K562 (cell line): Measurements from ENCODE around the gene EGFL7. TPM values are rescaled to one million over a fixed set of nuclear protein-coding genes. Genes with fewer than 3 reads are reported as not detected.

Source experiments
- ATAC-seq: fragments of 200-7000 bp; cut with Tn5 transposase; 3 replicates; pipeline ENCODE4 v1.9.1; 2020; ENCODE audit warnings: moderate library complexity
- BruUV-seq: library from RNA; stranded (reverse); fragments of 400-500 nt; replicated peaks from 2 replicates; lab custom pipeline; 2021; lab: Mats Ljungman, UMichigan
- CTCF ChIA-PET: fragments of 300-600 bp; formaldehyde crosslinking; extraction: SDS; loops from one replicate; lab custom pipeline; 2021; ENCODE audit warnings: low intra/inter-chr PET ratio; lab: Yijun Ruan, JAX
- POLR2A ChIA-PET: fragments of 300-600, 350-650 bp; sonication (Branson Sonifier 250); formaldehyde crosslinking; extraction: SDS; loops from one replicate; lab custom pipeline; 2021; ENCODE audit warnings: antibody characterized with exemption, inconsistent platforms; lab: Yijun Ruan, JAX
- DNase-seq, 4 experiments: peaks; one replicate each; pipeline versions ENCODE4 v3.0.0 to v3.0.0-alpha.2; 2011 to 2018; ENCODE audit warnings: low spot score in 3 of 4, mixed read lengths in 3 of 4; ENCODE audit errors: extremely low read depth in 1 of 4
- FAIRE-seq: peaks from 2 replicates; lab custom pipeline; 2011; peaks lifted over from hg19 to GRCh38; lab: Jason Lieb, UNC
- H2AFZ ChIP-seq: 2 replicates; pipeline ENCODE4 v1.6.0; 2011; ENCODE audit warnings: low read depth, low read length, control low read depth, inconsistent platforms
- H3K27ac ChIP-seq: fragments of 200-600 bp; 3 replicates; pipeline ENCODE4 v1.8.0; 2011; ENCODE audit warnings: low read depth, mild to moderate bottlenecking, control low read depth, inconsistent platforms, low read length, moderate library complexity, mixed read lengths; ENCODE audit errors: extremely low read depth
- H3K27me3 ChIP-seq, 2 experiments: fragments of 300-600 bp in 1 of 2; 2 replicates in 1 of 2; 3 replicates in 1 of 2; pipeline versions ENCODE4 v1.6.0 to v1.8.0; 2011; ENCODE audit warnings: inconsistent platforms in 2 of 2, low read length in 2 of 2, mild to moderate bottlenecking in 1 of 2, mixed read lengths in 1 of 2, moderate library complexity in 1 of 2; ENCODE audit not compliant: control insufficient read depth in 2 of 2, insufficient read depth in 2 of 2
- H3K36me3 ChIP-seq: fragments of 300-600 bp; 3 replicates; pipeline ENCODE4 v1.8.0; 2011; ENCODE audit warnings: mild to moderate bottlenecking, low read length, inconsistent platforms; ENCODE audit not compliant: control insufficient read depth, insufficient read depth
- H3K4me1 ChIP-seq, 2 experiments: fragments of 200-600 bp in 1 of 2; replicated peaks in 1 of 2; 2 replicates in 1 of 2; 3 replicates in 1 of 2; pipeline versions ENCODE4 v1.5.1 to v1.8.0; 2011; ENCODE audit warnings: inconsistent platforms in 2 of 2, low read length in 2 of 2, mild to moderate bottlenecking in 1 of 2, mixed read lengths in 1 of 2, moderate library complexity in 1 of 2; ENCODE audit not compliant: control insufficient read depth in 2 of 2, insufficient read depth in 2 of 2
- H3K4me2 ChIP-seq: 2 replicates; pipeline ENCODE4 v1.6.1; 2011; ENCODE audit warnings: low read length, control low read depth, inconsistent platforms, mixed read lengths; ENCODE audit not compliant: insufficient read depth
- H3K4me3 ChIP-seq: fragments of 200-600 bp; sonication (generic), shearing (Covaris generic); 2 replicates; pipeline ENCODE4 v1.5.1; 2016; ENCODE audit warnings: control low read depth, inconsistent platforms
- H3K79me2 ChIP-seq: fragments of 200-600 bp; 3 replicates; pipeline ENCODE4 v1.8.0; 2011; ENCODE audit warnings: low read length, inconsistent platforms; ENCODE audit not compliant: control insufficient read depth, insufficient read depth
- H3K9ac ChIP-seq, 2 experiments: 2 replicates each; pipeline versions ENCODE4 v1.6.0 to v1.6.1; 2011; ENCODE audit warnings: low read depth in 2 of 2, low read length in 2 of 2, control low read depth in 1 of 2, inconsistent platforms in 1 of 2, mild to moderate bottlenecking in 1 of 2, mixed read lengths in 1 of 2; ENCODE audit not compliant: insufficient read depth in 1 of 2
- H3K9me1 ChIP-seq: one replicate; pipeline ENCODE4 v1.6.0; 2011; ENCODE audit warnings: inconsistent platforms, mild to moderate bottlenecking, low read length, moderate library complexity; ENCODE audit not compliant: control insufficient read depth, insufficient read depth
- H3K9me3 ChIP-seq: replicated peaks from 2 replicates; pipeline ENCODE4 v1.5.1; 2011; ENCODE audit warnings: low read depth, low read length, inconsistent platforms; ENCODE audit not compliant: control insufficient read depth, insufficient read depth
- H4K20me1 ChIP-seq: replicated peaks from 2 replicates; pipeline ENCODE4 v1.6.1; 2011; ENCODE audit warnings: low read length, inconsistent platforms, mixed read lengths; ENCODE audit not compliant: control insufficient read depth, insufficient read depth
- CTCFL ChIP-seq: IDR thresholded peaks from 2 replicates; pipeline ENCODE4 v1.6.1; 2011; ENCODE audit warnings: borderline replicate concordance, low read depth, mild to moderate bottlenecking, moderate library complexity, low read length; ENCODE audit not compliant: insufficient read depth, poor library complexity, severe bottlenecking
- ELK1 ChIP-seq: sonication (generic); formaldehyde crosslinking; IDR thresholded peaks from 2 replicates; pipeline ENCODE4 v1.8.1; 2022; ENCODE audit warnings: missing genetic modification reagents
- POLR2G ChIP-seq: fragments of 200-400 bp; formaldehyde crosslinking; IDR thresholded peaks from 2 replicates; pipeline ENCODE4 v1.6.1; 2017; ENCODE audit warnings: low read depth, mild to moderate bottlenecking, antibody characterized with exemption, low read length, moderate library complexity
- WGBS: fragments of 100-300 bp; shearing (Covaris generic); methylation state at CpG from one replicate; pipeline ENCODE4 v1.1.6; 2016; ENCODE audit warnings: low coverage, mixed read lengths; ENCODE audit not compliant: insufficient coverage; ENCODE audit errors: missing lambda C conversion rate; 5-methylcytosine and 5-hydroxymethylcytosine counted together
- in situ Hi-C: fragments of 300-500 bp; cut with MboI; formaldehyde crosslinking; loops from 4 replicates; pipeline ENCODE4 v1.15.0; 2018; ENCODE audit warnings: inconsistent platforms, mixed read lengths
- intact Hi-C: fragments of 100-400 bp; cut with micrococcal nuclease; formaldehyde crosslinking; loops from 2 replicates; pipeline ENCODE4 v1.14.2; 2022
- polyA plus RNA-seq, 8 experiments: library from polyadenylated mRNA; depleted of rRNA in 4 of 8; stranded (reverse) in 5 of 8; unstranded in 3 of 8; fragments of >200 nt; fragmentation: Nextera tagmentation in 2 of 8; fragmentation: Illumina TruSeq in 1 of 8; extraction: Ambion mirVana in 2 of 8; extraction: Trizol in 1 of 8; gene quantifications; 2 replicates each; pipeline versions ENCODE4 v1.2.1 to v1.2.3, GENCODE V29; 2011 to 2014; ENCODE audit warnings: inconsistent platforms in 1 of 8, missing spikeins in 1 of 8
- total RNA-seq, 7 experiments: library from RNA; depleted of rRNA in 6 of 7; stranded (reverse); fragments of >200 nt in 6 of 7; fragmentation: Illumina TruSeq in 2 of 7; extraction: Trizol in 2 of 7; gene quantifications; 2 replicates each; pipeline versions ENCODE4 v1.2.1 to v1.2.3, GENCODE V29; 2011 to 2021; ENCODE audit warnings: low replicate concordance in 1 of 7

The EGFL7 gene
- total and polyA plus RNA-seq, 9 of the 15 experiments (the other 6 are each of a cell fraction or from before 2014, with no cell fraction given): 1.5 to 286 (median 55.5) TPM

- H4K20me1 ChIP-seq: peaks cover 10% of the 10 kb centered on the region; the same call in 1 of the 2 replicates
- intact Hi-C loops (no loop called here), in situ Hi-C loops (no loop called here)
- no peak overlapping the region for H2AFZ ChIP-seq
- no peaks in the 10 kb centered on the region for H3K27me3 ChIP-seq
- H3K9me3 ChIP-seq: no peaks in the 10 kb centered on the region
- H3K79me2 ChIP-seq: peaks cover 12% of the 10 kb centered on the region
- FAIRE-seq (no peak), ATAC-seq (no peak), DNase-seq (no peak)
- H3K9me1 ChIP-seq: no peaks in the 10 kb centered on the region
- H3K36me3 ChIP-seq: peaks cover 22% of the 10 kb centered on the region; the same call in 1 of the 3 replicates
- CTCF ChIA-PET: no interaction called here
- 79% methylated on average over 7 of the region's 16 CpGs for WGBS
- POLR2A ChIA-PET: interaction anchor here (0.8 to 3.7 kb wide), 3 partner anchors 8 to 12 kb away, joined by 3 to 31 read pairs (median 7); no protein-coding TSS in a partner anchor
- no peak overlapping the region for H3K4me2 ChIP-seq
- H3K4me1 ChIP-seq: peaks cover 10 to 83% of the 10 kb centered on the region in 2 experiments; a peak in 4 of 5 replicates
- BruUV-seq: no TSS peak
- no peak overlapping the region for H3K27ac ChIP-seq
- no peak for TF ChIP-seq CTCFL
- TF ChIP-seq POLR2G: peak; percentile 66
- no peak for TF ChIP-seq ELK1 (CRISPR knock-in tag)
- H3K9ac ChIP-seq: peak overlapping the region in 1 of 2 experiments; percentile 68; a peak in 2 of 4 replicates
- H3K4me3 ChIP-seq: no peak overlapping the region
These were observed 54.7 kb downstream of the EGFL7 start for GRCh38 chr9:136717399-136717798.
